Erythroblast (primary cell): ENCODE results near the gene FAM184A.

Experiments used
- GATA1 ChIP-seq: IDR thresholded peaks from 2 replicates; pipeline ENCODE4 v1.6.1; 2011; ENCODE audit warnings: low read depth, mild to moderate bottlenecking, control low read depth, low read length, moderate library complexity
- POLR2A ChIP-seq: IDR thresholded peaks from 2 replicates; pipeline ENCODE4 v1.6.1; 2011; ENCODE audit warnings: mild to moderate bottlenecking, low read length

DNA sequence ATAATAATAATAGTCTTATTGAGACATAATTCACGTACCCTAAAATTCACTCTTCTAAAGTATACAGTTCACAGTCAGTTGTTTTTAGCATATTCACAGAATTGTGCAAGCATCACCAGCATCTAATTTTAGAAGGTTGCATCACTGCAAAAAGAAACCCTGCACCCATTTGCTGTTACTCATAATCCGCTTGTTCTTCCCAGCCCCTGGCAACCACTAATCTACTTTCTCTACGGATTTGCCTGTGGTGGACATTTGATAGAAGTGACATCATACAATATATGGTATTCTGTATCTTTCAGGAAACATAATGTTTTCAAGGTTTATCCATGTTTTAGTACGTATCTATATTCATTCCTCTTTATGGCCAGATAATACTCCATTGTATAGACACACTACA, 41.5 kb upstream of the FAM184A start:
- TF ChIP-seq POLR2A (no peak), GATA1 (no peak)
